Lung (tissue), 12 donors: ENCODE results near the gene NQO2. TPM values are rescaled to one million over a fixed set of nuclear protein-coding genes. Genes with fewer than 3 reads are reported as not detected.
A peak's percentile ranks its signal among the peaks of the same experiment; 100 is the strongest.
"Not testable (repeated sequence)": the region's sequence is repeated elsewhere in the genome, so short reads cannot be mapped to it uniquely, and the experiment has no call there.

Experiments used
- ATAC-seq: fragments of 200-7000 bp; cut with Tn5 transposase; one replicate; pipeline ENCODE4 v1.9.1; 2020; ENCODE audit warnings: moderate number of reproducible peaks; ENCODE audit not compliant: insufficient read depth, low FRiP score
- DNase-seq, 3 donors: peaks; one replicate each; pipeline ENCODE4 v3.0.0-alpha.2; 2013 to 2017
- H3K27ac ChIP-seq, 2 donors: one replicate each; pipeline ENCODE4 v1.5.1; 2013; ENCODE audit warnings: mild to moderate bottlenecking in 2 of 2, moderate library complexity in 2 of 2, control low read depth in 1 of 2, inconsistent platforms in 1 of 2, low read depth in 1 of 2, low read length in 1 of 2
- H3K27me3 ChIP-seq, 3 donors: one replicate each; pipeline ENCODE4 v1.5.1; 2013; ENCODE audit warnings: low read length in 2 of 3; ENCODE audit not compliant: control insufficient read depth in 3 of 3, insufficient read depth in 3 of 3
- H3K36me3 ChIP-seq, 4 donors: one replicate each; pipeline ENCODE4 v1.5.1; 2013; ENCODE audit warnings: low read length in 4 of 4, mild to moderate bottlenecking in 1 of 4, moderate library complexity in 1 of 4; ENCODE audit not compliant: control insufficient read depth in 4 of 4, insufficient read depth in 4 of 4
- H3K4me1 ChIP-seq, 5 donors: one replicate each; pipeline ENCODE4 v1.5.1; 2013; ENCODE audit warnings: low read length in 5 of 5, mild to moderate bottlenecking in 2 of 5, moderate library complexity in 1 of 5; ENCODE audit not compliant: control insufficient read depth in 5 of 5, insufficient read depth in 5 of 5
- H3K4me3 ChIP-seq: one replicate; pipeline ENCODE4 v1.5.1; 2013; ENCODE audit warnings: mild to moderate bottlenecking, control low read depth, moderate library complexity
- H3K9ac ChIP-seq, 2 donors: one replicate each; pipeline ENCODE4 v1.5.1; 2013; ENCODE audit warnings: low read length in 2 of 2, control low read depth in 1 of 2; ENCODE audit not compliant: insufficient read depth in 1 of 2
- H3K9me3 ChIP-seq, 4 donors: one replicate each; pipeline ENCODE4 v1.5.1; 2013; ENCODE audit warnings: low read length in 3 of 4, mild to moderate bottlenecking in 1 of 4, moderate library complexity in 1 of 4; ENCODE audit not compliant: control insufficient read depth in 4 of 4, insufficient read depth in 3 of 4
- CTCF ChIP-seq: IDR thresholded peaks from 2 replicates; pipeline ENCODE4 v1.5.1; 2012; ENCODE audit warnings: mild to moderate bottlenecking; ENCODE audit errors: control extremely low read depth, extremely low read depth
- WGBS, 2 donors: extraction: QIAGEN DNeasy Blood & Tissue Kit; methylation state at CpG; one replicate each; pipeline ENCODE4 v1.1.7; 2013; 5-methylcytosine and 5-hydroxymethylcytosine counted together
- polyA plus RNA-seq, 2 donors: library from polyadenylated mRNA; stranded (reverse); fragments of 200-250 nt; gene quantifications; one replicate each; pipeline ENCODE4 v1.2.1, GENCODE V29; 2013
- total RNA-seq, 2 donors: library from RNA; depleted of rRNA in 1 of 2; stranded (reverse); fragments of >200 nt in 1 of 2; gene quantifications; one replicate each; pipeline ENCODE4 v1.2.1, GENCODE V29; 2014 to 2021
- donor health status: control.
- donor health status: control.
- donor health status: Bipolar disorder and iron deficiency.
- donor health status: healthy.
- donor health status: DM: yes; HTN: yes; CAD: no.

NQO2 gene
- total and polyA plus RNA-seq, 4 donors = 9.4 to 47.1 (median 43.1) TPM

GRCh38 chr6:2992330-2992979 is 7.2 kb upstream of the NQO2 start:
- peaks cover 0 to 2% (median 0%) of the 10 kb centered on the region in 4 donors for H3K36me3 ChIP-seq
- DNase-seq = no peak
- H3K27ac ChIP-seq = no peak overlapping the region
- H3K9me3 ChIP-seq = no peaks in the 10 kb centered on the region
- no peaks in the 10 kb centered on the region for H3K27me3 ChIP-seq
- H3K4me3 ChIP-seq = no peak overlapping the region
- H3K9ac ChIP-seq = no peak overlapping the region
- peaks cover 0 to 15% (median 4%) of the 10 kb centered on the region in 5 donors for H3K4me1 ChIP-seq
- no peak for TF ChIP-seq CTCF
- 78 to 96% methylated on average over 6 of the region's 6 CpGs for WGBS, 2 donors
- no peak for ATAC-seq

GRCh38 chr6:2993755-2994317 is 5.9 kb upstream of the NQO2 start:
- no peak overlapping the region for H3K4me3 ChIP-seq
- peaks cover 0 to 12% (median 0%) of the 10 kb centered on the region in 5 donors for H3K4me1 ChIP-seq
- no peaks in the 10 kb centered on the region for H3K27me3 ChIP-seq
- H3K9ac ChIP-seq = no peak overlapping the region
- no peaks in the 10 kb centered on the region for H3K9me3 ChIP-seq
- TF ChIP-seq CTCF = no peak
- peaks cover 0 to 2% (median 0%) of the 10 kb centered on the region in 4 donors for H3K36me3 ChIP-seq
- WGBS, 2 donors = 83 to 90% methylated on average over 4 of the region's 4 CpGs
- DNase-seq (no peak), ATAC-seq (no peak)
- peak overlapping the region in 1 of 2 donors; percentile 23 for H3K27ac ChIP-seq

- H3K9me3 ChIP-seq, H3K36me3 ChIP-seq, H3K27me3 ChIP-seq, H3K4me3 ChIP-seq: not testable (repeated sequence)
- peak overlapping the region; percentile 87 to 91 for H3K27ac ChIP-seq
- WGBS, 2 donors = 2 to 3% methylated on average over 9 to 11 of the region's 16 CpGs
- H3K9ac ChIP-seq = peak overlapping the region in 1 of 2 donors; percentile 28
- peak; percentile 80 for ATAC-seq
- peaks cover 0 to 14% (median 4%) of the 10 kb centered on the region in 5 donors for H3K4me1 ChIP-seq
- peak in 2 of 3 donors; percentile 18 to 43 for DNase-seq
Measured at GRCh38 chr6:2998249-2998997, 1.3 kb upstream of the NQO2 start.
